HuH-7.5 (cell line): ENCODE data around the gene XIST.
"Not testable (repeated sequence)": the region's sequence is repeated elsewhere in the genome, so short reads cannot be mapped to it uniquely, and the experiment has no call there.

Experiments used
- DNase-seq: peaks from one replicate; pipeline ENCODE4 v3.0.0; 2011; ENCODE audit warnings: low spot score

The XIST gene

GRCh38 chrX:73839152-73839551 is 13.4 kb downstream of the XIST start:
- no peak for DNase-seq

GRCh38 chrX:73838123-73838522 is 14.4 kb downstream of the XIST start:
- no peak for DNase-seq

DNA sequence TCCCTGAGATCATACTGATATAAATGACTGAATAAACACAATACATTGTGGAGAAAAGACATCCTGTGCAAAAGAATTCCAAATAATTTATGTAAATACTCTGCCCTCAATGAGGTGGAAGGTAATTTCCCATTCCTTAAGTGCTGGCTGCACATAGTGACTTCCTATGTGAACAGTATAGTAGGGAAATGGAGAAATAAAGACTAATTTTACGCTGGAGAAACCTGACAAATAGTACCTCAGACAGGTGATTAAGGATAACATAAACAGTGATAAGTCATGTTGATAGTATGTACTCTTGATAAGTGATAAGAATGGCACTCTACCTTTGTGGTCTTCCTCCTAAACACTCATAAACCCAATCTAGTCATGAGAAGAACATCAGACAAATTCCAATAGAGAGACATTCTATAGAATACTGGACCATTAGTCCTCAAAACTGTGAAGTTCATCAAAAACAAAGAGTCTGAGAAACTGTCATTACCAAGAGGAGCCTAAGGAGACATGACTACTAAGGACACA is 15.5 kb downstream of the XIST start:
- no peak for DNase-seq

- no peak for DNase-seq
Measured at GRCh38 chrX:73834219-73834618, 18.3 kb downstream of the XIST start.

DNA sequence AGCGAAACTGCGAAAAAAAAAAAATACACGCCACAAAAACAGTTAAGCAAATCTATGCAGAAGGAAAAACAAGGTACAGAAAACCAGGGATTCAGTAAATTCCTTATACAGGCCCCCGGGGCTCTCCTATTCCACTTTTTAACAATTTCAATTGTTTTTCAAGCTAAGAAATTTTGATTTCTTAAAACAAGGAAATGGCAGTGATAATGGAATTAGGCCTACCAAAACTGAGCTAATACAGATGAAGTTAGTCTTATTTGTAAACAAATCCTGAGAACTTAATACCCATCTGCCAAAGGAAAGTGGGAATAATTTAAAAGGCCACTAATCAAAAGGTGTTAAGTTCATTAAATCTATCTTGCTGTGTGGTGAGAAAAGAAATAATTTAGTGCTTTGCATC is 20.2 kb downstream of the XIST start:
- DNase-seq = no peak

DNA sequence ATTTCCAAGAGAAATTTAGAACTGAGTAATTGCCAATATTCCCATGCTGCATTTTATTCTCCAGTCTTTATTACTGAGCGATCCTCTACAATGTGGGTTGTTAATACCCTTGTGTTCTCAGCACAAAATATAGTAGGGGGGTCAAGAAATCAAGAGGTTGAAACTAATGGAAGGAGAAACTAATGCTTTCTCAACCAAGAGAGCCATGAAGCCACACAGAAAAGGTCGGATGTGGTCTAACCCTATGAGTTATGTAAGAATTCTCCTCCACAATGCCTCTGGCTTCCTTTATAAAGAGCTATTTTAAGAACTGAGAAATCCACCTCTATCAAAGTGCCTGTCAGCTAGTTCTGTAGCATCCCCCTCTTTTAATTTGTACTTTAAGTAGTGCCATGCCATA is 21.0 kb downstream of the XIST start:
- no peak for DNase-seq

- no peak for DNase-seq
Measured at GRCh38 chrX:73830489-73831414, 21.8 kb downstream of the XIST start.

GRCh38 chrX:73829890-73830466 is 22.5 kb downstream of the XIST start:
- DNase-seq = no peak

DNA sequence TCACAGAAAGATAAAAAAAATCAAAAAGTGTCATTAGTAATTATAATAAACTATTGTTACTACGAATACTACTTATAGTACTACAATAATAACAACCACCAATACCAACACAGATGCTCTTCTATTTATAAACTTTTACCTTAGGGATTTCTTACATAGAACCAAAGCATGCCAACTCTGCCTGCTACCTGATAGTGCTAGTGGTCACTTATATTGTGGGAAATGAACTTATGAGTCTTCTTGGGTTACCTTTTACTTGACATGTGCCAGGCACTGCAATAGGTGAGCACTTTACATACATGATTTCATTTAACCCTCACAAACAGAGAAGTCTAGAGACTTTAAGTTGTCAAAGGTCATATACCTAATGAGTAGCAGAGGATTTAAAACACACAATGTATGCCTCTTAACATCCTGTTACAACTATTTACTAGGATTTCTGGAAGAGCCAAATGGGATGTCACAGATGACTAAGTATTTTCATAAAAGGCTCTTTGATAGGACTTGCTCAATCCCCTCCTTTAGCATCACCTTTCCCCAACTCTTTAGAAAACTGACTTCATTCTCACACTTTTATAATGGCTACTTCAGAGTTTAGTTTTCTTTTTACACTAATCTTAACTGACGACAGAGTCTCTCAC is 24.3 kb downstream of the XIST start:
- no peak for DNase-seq

DNA sequence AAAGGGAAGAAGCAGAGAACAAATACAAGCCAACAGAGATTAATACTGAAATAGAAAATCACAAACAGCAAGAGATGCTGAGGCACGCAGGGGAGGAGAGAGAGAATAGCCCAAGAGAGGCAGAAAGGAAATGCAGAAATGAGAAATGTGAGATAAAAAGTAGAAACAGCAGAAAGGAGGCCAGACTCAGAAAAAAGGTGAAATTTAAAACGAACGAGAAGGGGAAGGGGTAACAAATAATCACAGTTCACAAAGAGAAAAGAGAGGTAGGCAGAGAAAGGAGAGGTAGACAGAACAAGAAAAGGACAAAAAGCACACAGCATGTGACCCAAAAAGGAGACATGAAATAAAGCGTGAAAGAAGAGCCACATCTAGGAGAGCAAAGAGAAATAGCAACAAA is 25.1 kb downstream of the XIST start:
- no peak for DNase-seq

DNA sequence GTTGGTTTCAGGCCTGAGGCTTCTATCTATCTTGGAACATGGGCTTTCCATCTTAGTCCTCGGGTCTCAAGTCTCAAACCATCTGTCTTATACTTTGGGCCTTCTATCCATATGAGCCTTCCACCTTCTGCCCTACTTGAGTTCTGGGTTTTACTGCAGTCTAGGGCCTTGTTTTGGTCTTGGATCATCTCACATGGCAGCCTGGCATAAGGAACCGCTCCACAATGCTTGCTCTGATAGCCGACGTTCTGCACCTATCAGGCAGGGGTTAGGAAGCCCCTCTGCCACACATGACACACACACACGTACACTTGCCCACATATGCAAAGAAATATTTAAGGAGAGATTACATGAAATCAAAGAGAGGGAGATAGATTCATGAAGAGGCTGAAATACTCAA is 25.5 kb downstream of the XIST start:
- no peak for DNase-seq

GRCh38 chrX:73825569-73825968 is 26.9 kb downstream of the XIST start:
- no peak for DNase-seq

DNA sequence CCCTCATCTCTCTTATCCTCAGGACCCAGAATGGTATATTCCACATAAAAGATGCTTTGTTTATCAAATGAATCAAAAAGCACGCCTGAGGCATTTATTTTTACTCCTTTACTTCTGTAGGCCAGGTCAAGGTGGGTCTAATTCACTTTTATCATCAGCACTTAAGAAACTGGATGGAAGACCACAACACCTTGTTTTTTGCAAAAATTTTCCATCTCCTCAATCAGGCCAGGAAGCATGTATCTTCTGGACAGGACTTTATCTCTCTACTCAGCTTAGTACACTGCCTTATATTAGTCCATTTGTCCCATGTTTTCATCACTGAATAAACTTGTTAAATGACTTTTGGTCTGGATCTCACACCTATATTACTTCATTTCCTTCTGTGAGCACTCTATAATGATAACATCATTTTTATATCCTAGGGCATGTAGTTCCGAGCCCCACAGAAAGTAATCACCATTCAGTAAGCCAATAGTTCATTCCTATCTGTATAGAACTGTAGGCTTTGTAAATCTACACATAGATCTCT is 29.0 kb downstream of the XIST start:
- DNase-seq = no peak

DNA sequence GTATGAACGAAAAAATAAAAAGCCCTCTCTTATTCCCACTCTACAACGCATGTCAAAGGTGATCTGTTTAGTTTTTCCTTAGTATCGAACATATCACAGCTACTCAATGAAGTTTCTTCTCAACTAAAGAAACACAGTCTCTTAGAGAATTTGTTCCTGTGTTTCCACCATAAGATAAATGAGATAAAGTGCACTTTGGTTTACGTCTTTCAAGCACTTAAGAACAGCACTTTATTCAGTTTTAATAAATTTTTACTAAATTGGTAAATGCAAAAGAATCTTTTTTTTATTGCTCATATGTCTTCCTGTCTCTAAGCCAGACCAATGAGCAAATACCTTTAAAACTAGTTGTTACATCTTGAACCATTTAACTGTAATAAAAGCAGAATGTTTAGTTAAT is 29.7 kb downstream of the XIST start:
- DNase-seq = no peak

DNA sequence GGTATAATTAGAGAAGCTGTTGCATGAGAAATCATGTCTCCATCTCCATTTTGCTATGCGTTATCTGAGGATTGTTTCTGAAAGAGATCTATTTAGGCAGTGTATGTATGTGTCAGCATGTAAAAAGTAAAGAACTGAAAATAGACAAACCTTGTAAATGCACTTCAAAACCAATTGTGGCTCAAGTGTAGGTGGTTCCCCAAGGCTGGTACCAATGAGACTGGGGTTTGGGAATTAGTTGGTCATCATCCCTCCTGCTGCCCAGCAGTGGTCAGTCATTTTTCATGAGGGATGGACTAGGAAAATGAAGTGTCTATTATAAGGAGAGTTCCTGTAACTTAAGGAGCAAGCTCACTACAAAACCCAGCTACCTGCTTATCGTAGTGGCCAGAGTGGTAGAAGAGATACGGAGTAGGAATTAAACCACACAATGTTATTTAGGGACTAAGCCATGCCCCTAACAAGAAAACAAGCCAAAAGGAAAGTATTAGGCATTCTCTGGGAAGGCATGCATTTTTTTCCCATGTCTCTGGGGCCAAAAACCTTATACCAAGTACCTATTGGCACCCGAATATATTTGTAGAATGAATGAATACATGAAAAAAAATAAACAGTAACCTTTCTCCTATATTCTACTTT is 30.5 kb downstream of the XIST start:
- DNase-seq = no peak

- DNase-seq = not testable (repeated sequence)
Measured at GRCh38 chrX:73819864-73820558, 32.5 kb downstream of the XIST start.

DNA sequence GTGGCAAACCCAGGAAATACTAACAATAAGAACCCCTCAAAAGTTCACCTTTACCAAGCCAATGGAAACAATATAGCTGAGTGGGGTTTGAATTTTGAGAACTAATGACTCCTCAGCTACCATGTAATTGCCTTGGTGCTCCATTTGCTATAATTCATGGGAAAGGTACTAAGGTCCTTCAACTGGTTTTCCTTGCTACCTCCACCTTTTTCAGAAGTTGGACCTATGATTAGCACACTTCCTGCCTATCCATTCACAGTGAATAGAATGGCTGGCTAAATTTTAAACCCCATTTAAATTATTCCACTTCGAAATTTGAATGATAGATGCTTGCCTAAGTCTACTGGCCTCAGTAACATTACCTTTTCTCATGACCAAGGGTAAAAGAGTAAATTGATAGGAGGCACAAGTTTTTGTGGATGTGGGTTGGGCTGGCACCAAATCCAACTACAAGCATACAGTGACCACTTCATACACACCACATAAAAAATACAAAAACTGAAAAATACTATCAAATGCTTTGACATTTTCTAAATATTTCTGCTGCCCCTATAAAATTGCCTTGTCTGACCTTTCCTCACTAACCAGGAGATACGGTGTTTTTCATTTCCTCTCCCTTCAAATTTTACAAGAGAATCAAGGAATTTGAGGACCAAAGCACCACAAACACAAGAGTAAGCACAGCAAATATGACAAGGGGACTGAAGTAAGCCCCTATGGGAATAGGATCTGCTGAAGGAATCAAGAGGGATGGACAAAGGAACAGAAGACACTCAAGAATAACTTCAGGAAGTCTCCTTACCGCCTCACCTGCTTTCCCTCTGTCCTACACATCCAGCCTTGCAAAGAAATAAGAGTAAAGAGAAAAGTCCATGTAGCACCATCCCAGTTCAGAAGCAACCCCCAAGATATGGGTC is 34.1 kb downstream of the XIST start:
- no peak for DNase-seq

- no peak for DNase-seq
Measured at GRCh38 chrX:73817393-73818199, 34.9 kb downstream of the XIST start.

- no peak for DNase-seq
Measured at GRCh38 chrX:73812256-73812655, 40.3 kb downstream of the XIST start.

GRCh38 chrX:73804109-73804508 is 48.4 kb downstream of the XIST start:
- not testable (repeated sequence) for DNase-seq
